ENCODE data around the gene PTGER4. TPM values are rescaled to one million over a fixed set of nuclear protein-coding genes. Genes with fewer than 3 reads are reported as not detected.
A peak's percentile ranks its signal among the peaks of the same experiment; 100 is the strongest.
"Not testable (repeated sequence)": the region's sequence is repeated elsewhere in the genome, so short reads cannot be mapped to it uniquely, and the experiment has no call there.

The PTGER4 gene
- total RNA-seq, 1 donor from 2014 or later, result 107 TPM

GRCh38 chr5:40688996-40689395 is 9.3 kb downstream of the PTGER4 start:
- DNase-seq (ENCODE audit: low read depth, low spot score), result no peak

DNA sequence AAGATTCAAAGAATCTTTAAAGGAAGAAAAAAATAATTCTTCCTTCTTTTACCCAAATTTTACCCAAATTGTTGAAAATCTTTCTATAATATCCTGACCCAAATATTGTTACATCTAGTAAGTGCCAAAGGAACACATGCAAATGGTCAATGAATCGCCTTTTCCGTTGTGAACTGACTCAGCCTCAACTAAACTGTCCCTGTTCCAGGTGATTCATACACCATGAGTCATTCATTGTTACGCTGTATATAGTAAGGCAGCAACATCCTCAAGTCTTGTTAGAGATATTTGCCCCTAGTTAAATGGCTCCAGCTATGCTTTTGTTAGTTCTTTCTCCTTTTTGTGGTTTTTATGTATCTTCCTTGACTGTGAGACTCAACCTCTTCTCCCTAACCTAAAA is 9.7 kb downstream of the PTGER4 start:
- DNase-seq (ENCODE audit: low read depth, low spot score), result peak; percentile 90

- DNase-seq (ENCODE audit: low read depth, low spot score), result no peak
Observed at GRCh38 chr5:40690267-40690666, 10.6 kb downstream of the PTGER4 start.

DNA sequence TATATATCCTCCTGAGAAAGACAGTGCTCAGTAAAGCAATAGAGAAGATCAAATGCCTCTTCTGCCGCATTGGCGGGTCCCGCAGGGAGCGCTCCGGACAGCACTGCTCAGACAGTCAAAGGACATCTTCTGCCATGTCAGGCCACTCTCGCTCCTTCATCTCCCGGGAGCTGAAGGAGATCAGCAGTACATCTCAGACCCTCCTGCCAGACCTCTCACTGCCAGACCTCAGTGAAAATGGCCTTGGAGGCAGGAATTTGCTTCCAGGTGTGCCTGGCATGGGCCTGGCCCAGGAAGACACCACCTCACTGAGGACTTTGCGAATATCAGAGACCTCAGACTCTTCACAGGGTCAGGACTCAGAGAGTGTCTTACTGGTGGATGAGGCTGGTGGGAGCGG is 12.2 kb downstream of the PTGER4 start:
- no peak for DNase-seq (ENCODE audit: low read depth, low spot score)

DNA sequence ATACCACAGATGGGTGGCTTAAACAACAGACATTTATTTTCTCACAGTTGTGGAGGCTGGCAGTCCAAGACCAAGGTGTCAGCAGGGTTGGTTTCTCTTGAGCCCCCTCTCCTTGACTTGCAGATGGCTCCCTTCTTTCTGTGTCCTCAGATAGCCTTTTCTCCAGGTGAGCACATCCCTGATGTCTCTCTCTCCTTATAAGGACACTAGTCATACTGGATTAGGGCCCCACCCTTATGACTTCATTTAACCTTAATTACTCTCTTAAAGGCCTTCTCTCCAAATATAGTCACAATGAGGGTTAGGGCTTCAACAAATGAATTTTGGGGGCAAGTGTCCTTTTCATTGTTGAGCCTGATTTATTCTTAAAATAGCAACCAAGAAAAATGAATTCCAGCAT is 14.7 kb downstream of the PTGER4 start:
- no peak for DNase-seq (ENCODE audit: low read depth, low spot score)

DNA sequence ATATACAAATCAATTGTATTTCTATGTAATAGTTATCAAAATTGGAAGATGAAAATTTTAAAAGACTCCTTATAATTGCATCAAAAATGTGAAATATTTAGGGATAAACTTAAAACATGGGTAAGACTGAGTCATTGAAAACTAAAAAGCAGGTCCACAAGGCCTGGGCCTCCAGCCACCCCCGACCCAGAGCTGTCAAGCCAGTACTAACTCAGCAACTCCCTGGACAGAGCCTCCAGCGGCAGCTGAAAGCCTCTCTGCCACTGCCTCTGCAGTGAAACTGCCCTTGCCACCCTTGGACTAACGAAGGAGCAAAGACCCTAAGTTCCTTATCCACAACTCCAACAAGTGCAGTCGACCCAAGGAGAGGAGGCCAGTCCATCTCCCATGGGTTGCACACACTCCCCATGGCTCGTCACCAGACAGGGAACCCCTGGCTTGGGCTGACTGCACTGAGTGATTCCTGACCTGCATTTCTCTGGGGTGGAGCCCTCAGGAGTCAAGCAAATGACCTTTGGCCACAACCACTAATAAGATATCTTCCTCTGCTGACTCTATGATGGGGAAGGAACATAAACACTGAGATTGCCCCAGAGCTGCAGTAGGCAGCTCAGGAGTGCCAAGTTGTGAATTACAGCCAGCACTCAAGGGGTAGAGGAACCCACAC is 20.5 kb downstream of the PTGER4 start:
- no peak for DNase-seq (ENCODE audit: low read depth, low spot score)

GRCh38 chr5:40702027-40702426 is 22.3 kb downstream of the PTGER4 start:
- DNase-seq (ENCODE audit: low read depth, low spot score), result not testable (repeated sequence)

GRCh38 chr5:40705484-40705883 is 25.8 kb downstream of the PTGER4 start:
- DNase-seq (ENCODE audit: low read depth, low spot score), result not testable (repeated sequence)

GRCh38 chr5:40710575-40710974 is 30.9 kb downstream of the PTGER4 start:
- not testable (repeated sequence) for DNase-seq (ENCODE audit: low read depth, low spot score)

- DNase-seq (ENCODE audit: low read depth, low spot score), result no peak
Observed at GRCh38 chr5:40714001-40714400, 34.3 kb downstream of the PTGER4 start.

- DNase-seq (ENCODE audit: low read depth, low spot score), result no peak
Observed at GRCh38 chr5:40716000-40716399, 36.3 kb downstream of the PTGER4 start.

DNA sequence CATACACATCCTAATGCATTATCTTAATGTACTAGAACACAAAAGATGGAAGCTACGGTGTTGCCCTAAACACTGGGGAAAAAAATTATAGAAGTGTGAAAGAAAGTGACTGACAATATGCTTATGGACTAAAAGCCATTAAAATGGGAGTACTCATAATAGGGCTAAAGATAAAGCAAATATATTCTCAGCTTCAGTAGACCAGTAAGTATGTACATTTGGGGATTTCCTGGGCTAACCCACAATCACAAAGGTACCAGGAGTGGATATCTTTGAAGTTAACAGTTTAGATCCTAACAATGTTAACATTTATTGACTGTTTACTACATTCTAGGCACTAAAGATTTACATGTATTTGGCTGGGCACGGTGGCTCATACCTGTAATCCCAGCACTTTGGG is 36.9 kb downstream of the PTGER4 start:
- DNase-seq (ENCODE audit: low read depth, low spot score), result no peak

DNA sequence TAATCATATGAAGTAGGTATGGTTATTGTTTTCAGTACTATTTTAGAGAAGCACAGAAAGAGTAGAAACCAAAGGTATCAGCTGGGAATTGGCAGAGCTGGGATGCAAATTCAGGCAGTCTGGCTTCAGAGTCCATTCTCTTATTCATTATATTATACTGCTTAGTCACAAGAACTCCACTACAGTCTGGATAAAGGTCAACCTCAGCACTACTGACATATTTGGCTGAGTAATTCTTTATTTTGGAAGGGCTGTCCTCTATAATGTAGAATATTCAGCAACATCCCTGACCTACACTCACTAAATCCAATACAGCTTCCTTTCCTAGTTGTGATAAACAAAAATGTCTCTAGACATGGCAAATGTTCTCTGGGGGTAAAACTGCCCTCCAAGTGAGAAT is 37.6 kb downstream of the PTGER4 start:
- no peak for DNase-seq (ENCODE audit: low read depth, low spot score)

DNA sequence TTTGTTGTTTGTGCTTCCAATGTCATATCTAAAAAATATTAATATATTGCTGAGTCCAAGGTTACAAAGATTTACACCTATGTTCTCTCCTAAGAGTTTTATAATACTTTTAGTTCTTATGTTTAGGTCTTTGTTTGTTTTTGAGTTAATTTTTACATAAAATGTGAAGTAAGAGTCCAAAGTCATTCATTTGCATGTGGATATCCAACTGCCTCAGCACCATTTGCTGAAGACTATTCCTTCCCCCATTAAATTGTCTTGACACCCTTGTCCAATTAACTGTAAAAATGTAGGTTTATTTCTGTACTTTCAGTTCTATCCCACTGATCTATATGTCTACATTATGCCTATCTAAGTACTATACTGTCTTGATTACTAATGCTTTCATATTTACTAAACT is 40.4 kb downstream of the PTGER4 start:
- no peak for DNase-seq (ENCODE audit: low read depth, low spot score)

GRCh38 chr5:40722497-40722911 is 42.8 kb downstream of the PTGER4 start:
- not testable (repeated sequence) for DNase-seq (ENCODE audit: low read depth, low spot score)

DNA sequence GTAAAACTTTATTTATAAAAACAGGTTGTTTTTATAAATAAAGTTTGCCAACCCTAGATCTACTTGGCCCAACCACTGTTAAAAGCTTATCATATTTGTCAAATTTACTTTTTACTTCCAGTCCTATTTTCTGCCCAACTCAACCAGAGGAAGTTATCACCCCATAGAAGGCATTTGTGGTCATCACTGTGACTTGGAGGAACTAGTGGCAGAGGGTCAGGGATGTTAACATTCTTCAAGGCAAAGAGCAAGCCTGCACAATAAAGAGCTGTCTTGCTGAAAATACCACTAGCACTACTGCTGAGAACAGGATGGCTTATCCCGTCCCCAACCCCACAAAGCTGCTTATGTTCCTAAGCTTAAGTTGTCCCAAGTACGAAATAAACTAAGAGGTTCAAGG is 53.7 kb downstream of the PTGER4 start:
- no peak for DNase-seq (ENCODE audit: low read depth, low spot score)

DNA sequence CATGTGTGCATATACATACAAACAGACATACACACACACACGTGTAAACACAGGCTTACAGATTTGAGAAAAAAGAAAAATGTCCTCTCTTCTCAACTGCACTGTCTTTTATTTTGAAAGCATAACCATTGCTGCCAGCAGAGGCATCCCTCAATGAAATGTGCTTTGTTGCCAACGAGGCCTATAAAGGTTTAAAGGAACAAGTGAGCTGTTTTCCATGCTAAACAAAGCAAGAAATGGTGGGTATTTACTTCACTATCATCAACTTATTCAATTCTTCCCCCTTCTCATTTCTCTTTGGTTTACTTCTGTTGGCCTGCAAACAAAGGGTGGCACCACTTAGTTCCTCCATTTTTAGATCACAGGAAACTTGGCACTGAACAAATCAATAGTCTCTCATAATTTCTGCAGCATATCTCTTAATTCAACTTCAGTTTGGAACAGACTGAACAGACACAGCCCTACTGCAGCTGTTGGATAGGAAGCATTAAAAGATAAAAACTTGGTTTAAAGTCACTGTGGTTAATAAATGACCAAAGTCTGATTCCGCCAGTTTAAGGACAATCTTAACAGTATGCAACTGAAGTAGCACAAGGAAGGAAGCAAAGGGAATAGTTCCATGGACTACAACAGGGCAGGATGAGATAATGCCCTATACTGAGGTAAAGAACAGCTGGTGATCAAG is 54.3 kb downstream of the PTGER4 start:
- DNase-seq (ENCODE audit: low read depth, low spot score), result no peak

DNA sequence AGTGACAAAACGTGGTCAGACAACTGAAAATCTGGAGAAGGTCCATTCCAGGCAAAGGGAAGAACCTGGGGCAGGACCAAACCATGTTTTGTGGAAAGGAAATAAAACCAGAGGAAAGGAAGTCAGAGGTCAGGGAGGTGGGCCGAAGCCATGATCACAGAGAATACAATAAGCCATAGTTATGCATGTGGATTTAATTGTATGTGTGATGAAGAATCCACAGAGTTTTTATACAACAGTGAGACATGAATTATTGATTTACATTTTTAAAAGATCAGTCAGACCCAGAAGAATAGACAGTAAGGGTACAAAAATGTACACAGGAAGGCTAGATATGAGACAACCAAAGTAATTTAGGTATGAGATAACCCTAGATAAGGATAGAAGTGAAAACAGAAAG is 55.3 kb downstream of the PTGER4 start:
- DNase-seq (ENCODE audit: low read depth, low spot score), result no peak

DNA sequence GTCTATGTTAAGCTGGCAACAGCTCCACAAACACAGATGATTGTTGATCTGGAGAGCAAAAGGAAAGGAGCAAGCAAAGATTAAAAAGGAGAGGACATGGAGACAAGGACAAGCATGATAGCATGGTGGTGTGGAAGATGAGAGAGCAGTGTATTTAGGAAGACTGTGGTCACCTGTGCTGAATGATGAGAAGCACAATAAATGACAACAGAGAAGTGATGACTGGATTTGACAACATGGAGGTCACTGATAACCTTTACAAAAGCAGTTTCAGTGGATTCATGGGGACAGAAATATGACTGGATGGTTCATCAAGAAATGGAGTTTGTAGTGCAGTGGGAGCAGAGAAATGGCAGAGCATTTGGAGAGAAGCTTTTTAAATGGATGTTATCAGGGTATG is 55.9 kb downstream of the PTGER4 start:
- DNase-seq (ENCODE audit: low read depth, low spot score), result no peak

GRCh38 chr5:40736103-40736875 is 56.6 kb downstream of the PTGER4 start:
- DNase-seq (ENCODE audit: low read depth, low spot score), result no peak

DNA sequence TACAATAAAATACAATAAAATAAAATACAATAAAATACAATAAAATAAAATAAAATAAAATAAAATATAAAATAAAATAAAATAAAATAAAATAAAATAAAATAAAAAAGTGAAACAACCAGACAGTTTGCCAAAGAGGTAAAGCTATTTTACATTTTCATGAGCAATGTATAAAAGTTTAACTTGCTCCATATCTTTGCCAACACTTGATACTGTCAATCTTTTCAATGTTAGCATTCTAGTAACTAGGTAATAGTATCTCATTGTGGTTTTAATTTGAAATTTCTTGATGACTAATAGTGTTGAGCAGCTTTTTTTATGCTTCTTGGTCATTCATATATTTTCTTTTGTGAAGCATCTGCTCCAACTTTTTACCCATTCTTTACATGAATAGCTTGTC is 58.8 kb downstream of the PTGER4 start:
- no peak for DNase-seq (ENCODE audit: low read depth, low spot score)

Measured in pulmonary artery endothelial cell (primary cell).